ENCODE measurements around the gene ZCCHC9. TPM values are rescaled to one million over a fixed set of nuclear protein-coding genes. Genes with fewer than 3 reads are reported as not detected.
"Not testable (repeated sequence)": the region's sequence is repeated elsewhere in the genome, so short reads cannot be mapped to it uniquely, and the experiment has no call there.

ZCCHC9 gene
- total and polyA plus RNA-seq, 2 donors from 2014 or later = 20.1 to 23.0 TPM

DNA sequence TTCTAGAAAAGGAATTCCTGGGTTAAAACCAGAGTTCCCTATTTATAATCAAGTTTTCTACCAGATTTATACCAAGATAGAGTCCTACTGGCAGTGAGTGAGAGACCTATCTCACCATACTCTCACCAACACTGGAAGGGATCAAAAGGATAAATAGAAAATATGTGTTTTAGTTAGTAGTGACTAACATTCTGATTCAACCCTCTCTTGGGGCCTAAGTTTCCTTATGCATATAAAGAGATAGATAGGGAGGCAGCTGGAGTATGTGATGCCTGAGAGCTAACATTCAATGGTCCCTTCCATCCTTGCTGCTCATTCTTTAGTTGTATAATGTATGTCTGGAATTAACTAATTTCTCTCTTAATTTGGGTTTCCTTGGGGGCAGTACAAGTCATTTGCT is 36.3 kb upstream of the ZCCHC9 start:
- intact Hi-C loops (cut with DNase I) = no loop called here
- Histone ChIP-seq H3K9ac (ENCODE audit: low read length in 3 of 3) (no peak overlapping the region), H3K4me3 (ENCODE audit: low read length in 3 of 3) (no peak overlapping the region), H3K27ac (ENCODE audit: low read depth in 2 of 2, low read length in 2 of 2) (no peak overlapping the region), H3K36me3 (ENCODE audit: control insufficient read depth in 2 of 3, insufficient read depth in 3 of 3, low read length in 3 of 3) (no peaks in the 10 kb centered on the region), H3K9me3 (ENCODE audit: control insufficient read depth in 2 of 3, insufficient read depth in 1 of 3, low read length in 3 of 3) (no peaks in the 10 kb centered on the region), H3K27me3 (ENCODE audit: control insufficient read depth, insufficient read depth, low read length) (no peaks in the 10 kb centered on the region), H3K4me1 (ENCODE audit: control insufficient read depth in 2 of 3, insufficient read depth in 2 of 3, low read depth in 1 of 3, low read length in 3 of 3) (no peaks in the 10 kb centered on the region)
- TF ChIP-seq, protein P1, sequence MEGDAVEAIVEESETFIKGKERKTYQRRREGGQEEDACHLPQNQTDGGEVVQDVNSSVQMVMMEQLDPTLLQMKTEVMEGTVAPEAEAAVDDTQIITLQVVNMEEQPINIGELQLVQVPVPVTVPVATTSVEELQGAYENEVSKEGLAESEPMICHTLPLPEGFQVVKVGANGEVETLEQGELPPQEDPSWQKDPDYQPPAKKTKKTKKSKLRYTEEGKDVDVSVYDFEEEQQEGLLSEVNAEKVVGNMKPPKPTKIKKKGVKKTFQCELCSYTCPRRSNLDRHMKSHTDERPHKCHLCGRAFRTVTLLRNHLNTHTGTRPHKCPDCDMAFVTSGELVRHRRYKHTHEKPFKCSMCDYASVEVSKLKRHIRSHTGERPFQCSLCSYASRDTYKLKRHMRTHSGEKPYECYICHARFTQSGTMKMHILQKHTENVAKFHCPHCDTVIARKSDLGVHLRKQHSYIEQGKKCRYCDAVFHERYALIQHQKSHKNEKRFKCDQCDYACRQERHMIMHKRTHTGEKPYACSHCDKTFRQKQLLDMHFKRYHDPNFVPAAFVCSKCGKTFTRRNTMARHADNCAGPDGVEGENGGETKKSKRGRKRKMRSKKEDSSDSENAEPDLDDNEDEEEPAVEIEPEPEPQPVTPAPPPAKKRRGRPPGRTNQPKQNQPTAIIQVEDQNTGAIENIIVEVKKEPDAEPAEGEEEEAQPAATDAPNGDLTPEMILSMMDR (IDR thresholded peaks at IDR 0.05; ENCODE audit: borderline replicate concordance, extremely low read depth, insufficient read depth) = no peak
- FAIRE-seq (no peak), DNase-seq (no peak)

DNA sequence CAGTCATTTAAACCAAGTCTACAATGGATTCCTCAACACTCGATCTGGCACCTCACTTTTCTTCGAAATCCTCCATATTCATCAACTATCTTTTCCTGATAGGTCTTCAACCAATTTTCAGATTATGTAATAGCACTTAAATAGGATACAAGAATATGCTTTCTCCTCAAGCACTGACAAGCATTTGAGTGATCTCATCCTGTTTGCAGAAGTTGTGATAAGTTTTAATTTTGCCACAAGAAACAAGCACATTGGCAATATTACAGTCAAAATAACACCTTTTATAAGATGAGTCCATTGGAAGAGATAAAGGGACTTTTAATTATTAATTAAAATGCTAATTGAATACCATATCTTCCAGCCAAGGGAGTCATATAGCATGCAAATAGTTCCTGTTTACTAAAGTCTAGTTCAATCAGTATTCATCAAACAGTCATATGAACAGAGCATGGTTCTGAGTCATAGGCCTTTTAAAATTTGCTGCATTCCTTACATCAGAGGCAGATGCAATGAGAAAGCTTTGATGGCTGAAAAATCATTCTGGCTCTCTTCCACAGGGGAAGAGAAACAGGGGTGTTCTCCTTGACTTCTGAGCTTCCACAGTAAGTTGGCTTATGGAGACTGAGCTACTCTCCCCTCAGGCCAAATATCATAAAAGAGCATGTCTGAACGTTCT is 32.7 kb upstream of the ZCCHC9 start:
- H3K36me3 ChIP-seq (ENCODE audit: control insufficient read depth in 2 of 3, insufficient read depth in 3 of 3, low read length in 3 of 3) = no peaks in the 10 kb centered on the region
- no peak overlapping the region for H3K4me3 ChIP-seq (ENCODE audit: low read length in 3 of 3)
- FAIRE-seq (no peak), DNase-seq (no peak)
- TF ChIP-seq, protein P1 (IDR thresholded peaks at IDR 0.05; ENCODE audit: borderline replicate concordance, extremely low read depth, insufficient read depth) = no peak
- intact Hi-C loops (cut with DNase I) = no loop called here
- no peaks in the 10 kb centered on the region for H3K4me1 ChIP-seq (ENCODE audit: control insufficient read depth in 2 of 3, insufficient read depth in 2 of 3, low read depth in 1 of 3, low read length in 3 of 3)
- H3K27ac ChIP-seq (ENCODE audit: low read depth in 2 of 2, low read length in 2 of 2) = peak overlapping the region in 1 of 2 donors; percentile 7
- no peaks in the 10 kb centered on the region for H3K27me3 ChIP-seq (ENCODE audit: control insufficient read depth, insufficient read depth, low read length)
- H3K9ac ChIP-seq (ENCODE audit: low read length in 3 of 3) = no peak overlapping the region
- H3K9me3 ChIP-seq (ENCODE audit: control insufficient read depth in 2 of 3, insufficient read depth in 1 of 3, low read length in 3 of 3) = peaks cover 0 to 8% (median 0%) of the 10 kb centered on the region in 3 donors

DNA sequence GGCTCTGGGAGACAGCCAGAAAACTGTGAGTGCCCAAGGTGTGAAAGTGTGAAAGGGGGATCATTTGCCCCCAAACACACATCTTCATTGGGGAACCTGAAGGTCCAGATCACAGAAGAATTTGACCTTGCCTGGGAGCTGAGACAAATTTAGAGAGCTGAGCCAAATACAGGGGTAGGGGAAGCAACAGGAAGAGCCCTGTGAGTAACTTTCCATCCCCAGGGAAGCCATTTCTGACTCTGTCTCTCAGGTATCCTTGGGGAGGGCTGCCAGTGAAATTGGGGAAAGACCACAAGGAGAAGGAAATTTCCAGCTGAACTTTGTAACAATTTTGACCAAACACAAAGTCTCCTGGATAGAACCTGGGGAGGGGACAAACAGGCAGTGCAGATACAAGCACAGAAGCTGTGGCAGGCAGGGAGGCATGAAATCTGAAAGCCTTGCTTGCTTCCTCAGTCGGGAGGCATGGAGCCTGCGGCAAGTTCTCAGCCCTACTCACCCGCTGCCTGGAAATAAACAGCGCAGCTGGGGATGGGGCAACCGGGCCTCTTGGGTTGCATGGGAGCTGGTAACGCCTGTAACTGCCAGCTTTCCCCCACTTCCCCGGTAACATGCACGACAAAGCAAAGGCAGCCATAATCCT is 31.5 kb upstream of the ZCCHC9 start:
- TF ChIP-seq, protein P1 (IDR thresholded peaks at IDR 0.05; ENCODE audit: borderline replicate concordance, extremely low read depth, insufficient read depth) = no peak
- Histone ChIP-seq H3K4me1 (ENCODE audit: control insufficient read depth in 2 of 3, insufficient read depth in 2 of 3, low read depth in 1 of 3, low read length in 3 of 3) (no peaks in the 10 kb centered on the region), H3K4me3 (ENCODE audit: low read length in 3 of 3) (no peak overlapping the region), H3K27me3 (ENCODE audit: control insufficient read depth, insufficient read depth, low read length) (no peaks in the 10 kb centered on the region), H3K36me3 (ENCODE audit: control insufficient read depth in 2 of 3, insufficient read depth in 3 of 3, low read length in 3 of 3) (no peaks in the 10 kb centered on the region), H3K9ac (ENCODE audit: low read length in 3 of 3) (no peak overlapping the region), H3K9me3 (ENCODE audit: control insufficient read depth in 2 of 3, insufficient read depth in 1 of 3, low read length in 3 of 3) (peaks cover 0 to 13% (median 1%) of the 10 kb centered on the region in 3 donors), H3K27ac (ENCODE audit: low read depth in 2 of 2, low read length in 2 of 2) (no peak overlapping the region)
- no peak for FAIRE-seq
- intact Hi-C loops (cut with DNase I) = no loop called here
- DNase-seq = no peak

DNA sequence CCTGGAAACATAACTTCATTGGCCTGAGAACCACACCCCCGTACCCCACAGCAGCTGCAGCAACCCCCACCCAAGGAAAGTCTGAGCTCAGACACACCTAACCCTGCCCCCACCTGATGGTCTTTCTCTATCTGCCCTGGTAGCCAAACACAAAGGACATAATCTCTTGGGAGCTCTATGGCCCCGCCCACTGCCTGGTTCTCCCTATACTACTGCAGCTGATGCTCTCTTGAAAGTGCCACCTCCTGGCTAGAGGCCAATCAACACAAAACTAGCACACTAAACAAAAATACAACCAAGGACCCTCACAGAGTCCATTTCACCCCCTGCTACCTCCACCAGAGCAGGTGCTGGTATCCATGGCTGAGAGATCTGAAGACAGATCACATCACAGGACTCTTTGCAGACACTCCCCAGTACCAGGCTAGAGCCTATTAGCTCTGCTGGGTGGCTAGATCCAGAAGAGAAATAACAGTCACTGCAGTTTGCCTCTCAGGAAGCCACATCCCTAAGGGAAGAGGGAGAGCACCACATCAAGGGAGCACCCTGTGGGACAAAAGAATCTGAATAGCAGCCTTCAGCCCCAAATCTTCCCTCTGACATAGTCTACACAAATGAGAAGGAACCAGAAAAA is 30.9 kb upstream of the ZCCHC9 start:
- H3K27ac ChIP-seq (ENCODE audit: low read depth in 2 of 2, low read length in 2 of 2); intact Hi-C loops (cut with DNase I); H3K4me1 ChIP-seq (ENCODE audit: control insufficient read depth in 2 of 3, insufficient read depth in 2 of 3, low read depth in 1 of 3, low read length in 3 of 3); H3K4me3 ChIP-seq (ENCODE audit: low read length in 3 of 3); H3K36me3 ChIP-seq (ENCODE audit: control insufficient read depth in 2 of 3, insufficient read depth in 3 of 3, low read length in 3 of 3); H3K27me3 ChIP-seq (ENCODE audit: control insufficient read depth, insufficient read depth, low read length); H3K9ac ChIP-seq (ENCODE audit: low read length in 3 of 3); FAIRE-seq; DNase-seq: not testable (repeated sequence)
- H3K9me3 ChIP-seq (ENCODE audit: control insufficient read depth in 2 of 3, insufficient read depth in 1 of 3, low read length in 3 of 3) = peaks cover 0 to 17% (median 1%) of the 10 kb centered on the region in 3 donors
